NCI-H345 treated with DMSO at 0.1 percent for 48 hours (cell line): ENCODE data around the gene KIF6.
"Not testable (repeated sequence)": the region's sequence is repeated elsewhere in the genome, so short reads cannot be mapped to it uniquely, and the experiment has no call there.

Experiments used
- DNase-seq: peaks from one replicate; lab custom pipeline; 2025; ENCODE audit not compliant: unreplicated experiment; lab: John Stamatoyannopoulos, UW

Gene KIF6

GRCh38 chr6:39509831-39510230 lies 215.4 kb downstream of the KIF6 start:
- not testable (repeated sequence) for DNase-seq

- peak; percentile 10 for DNase-seq
Observed at GRCh38 chr6:39508515-39508914, 216.7 kb downstream of the KIF6 start.

- no peak for DNase-seq
Observed at GRCh38 chr6:39507331-39507998, 217.7 kb downstream of the KIF6 start.

DNA sequence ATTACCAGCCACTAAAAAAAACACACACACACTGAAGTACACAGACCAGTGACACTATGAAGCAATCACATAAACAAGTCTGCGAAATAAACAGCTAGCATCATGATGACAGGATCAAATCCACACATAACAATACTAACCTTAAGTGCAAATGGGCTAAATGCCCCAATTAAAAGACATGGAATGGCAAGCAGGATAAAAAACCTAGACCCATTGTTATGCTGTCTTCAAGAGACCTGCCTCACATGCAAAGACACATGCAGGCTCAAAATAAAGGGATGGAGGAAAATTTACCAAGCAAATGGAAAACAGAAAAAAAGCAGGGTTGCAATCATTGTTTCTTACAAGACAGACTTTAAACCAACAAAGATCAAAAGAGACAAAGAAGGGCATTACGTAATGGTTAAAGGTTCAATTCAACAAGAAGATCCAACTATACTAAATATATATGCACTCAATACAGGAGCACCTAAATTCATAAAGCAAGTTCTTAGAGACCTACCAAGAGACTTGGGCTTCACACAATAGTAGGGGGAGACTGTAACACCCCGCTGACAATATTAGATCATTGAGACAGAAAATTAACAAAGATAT lies 222.7 kb downstream of the KIF6 start:
- not testable (repeated sequence) for DNase-seq

GRCh38 chr6:39499053-39499452 lies 226.2 kb downstream of the KIF6 start:
- no peak for DNase-seq

DNA sequence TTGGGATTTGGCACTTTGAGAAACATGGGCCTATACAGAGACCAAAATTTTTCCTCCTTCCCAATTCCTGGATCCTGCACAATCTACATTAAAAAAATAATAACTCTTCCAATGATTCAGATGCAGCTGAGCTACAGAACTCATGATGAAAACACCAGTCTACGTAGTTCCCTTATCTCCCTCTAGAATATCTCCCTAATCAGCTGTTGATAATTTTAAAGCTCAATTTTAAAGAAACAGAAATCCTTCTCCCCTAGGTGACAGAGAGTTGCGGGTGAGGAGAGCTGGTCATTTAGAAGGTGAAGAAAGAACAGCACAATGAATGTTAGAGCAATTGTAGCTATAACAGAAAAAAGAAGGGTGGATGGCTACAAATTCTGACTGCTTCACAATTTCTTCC lies 227.1 kb downstream of the KIF6 start:
- no peak for DNase-seq

- no peak for DNase-seq
Observed at GRCh38 chr6:39496915-39497314, 228.3 kb downstream of the KIF6 start.

DNA sequence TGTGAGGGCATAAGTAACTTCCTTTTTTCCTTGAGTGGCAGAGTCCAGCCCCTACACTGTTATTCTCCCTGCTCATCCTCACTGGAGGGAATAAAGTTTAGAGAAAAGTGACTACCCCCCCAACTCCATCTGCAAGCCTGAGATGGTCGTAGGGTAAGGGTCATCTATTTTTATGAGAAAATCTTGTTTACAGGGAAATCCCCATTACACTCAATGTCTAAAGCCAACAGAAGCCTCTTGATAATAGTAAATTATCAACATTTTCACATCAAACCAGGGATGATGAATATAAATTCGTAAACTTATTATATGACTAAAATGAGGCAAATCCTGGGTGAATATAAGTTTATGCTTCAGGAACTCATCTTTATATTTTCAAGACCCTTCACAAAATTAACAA lies 228.8 kb downstream of the KIF6 start:
- DNase-seq = no peak

- no peak for DNase-seq
Observed at GRCh38 chr6:39495640-39496039, 229.6 kb downstream of the KIF6 start.

DNA sequence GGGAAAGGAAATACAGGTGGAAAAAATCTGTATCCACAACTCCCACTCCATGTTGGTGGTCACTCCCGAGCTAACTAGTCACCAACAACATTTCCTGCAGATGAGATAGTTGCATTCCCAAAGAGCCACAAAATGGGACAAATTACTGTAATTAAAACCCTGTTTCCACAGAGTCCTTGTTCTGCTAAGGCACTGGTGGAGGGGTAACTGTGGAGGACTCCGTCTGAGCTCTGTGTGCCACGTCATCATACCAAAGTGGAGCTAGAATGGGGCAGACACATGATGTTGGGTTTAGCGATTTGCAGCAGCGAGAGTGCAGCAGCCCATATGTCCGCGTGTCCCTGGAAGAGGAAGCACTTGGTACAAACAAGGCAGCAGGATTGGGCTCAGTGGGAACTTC lies 230.2 kb downstream of the KIF6 start:
- no peak for DNase-seq

DNA sequence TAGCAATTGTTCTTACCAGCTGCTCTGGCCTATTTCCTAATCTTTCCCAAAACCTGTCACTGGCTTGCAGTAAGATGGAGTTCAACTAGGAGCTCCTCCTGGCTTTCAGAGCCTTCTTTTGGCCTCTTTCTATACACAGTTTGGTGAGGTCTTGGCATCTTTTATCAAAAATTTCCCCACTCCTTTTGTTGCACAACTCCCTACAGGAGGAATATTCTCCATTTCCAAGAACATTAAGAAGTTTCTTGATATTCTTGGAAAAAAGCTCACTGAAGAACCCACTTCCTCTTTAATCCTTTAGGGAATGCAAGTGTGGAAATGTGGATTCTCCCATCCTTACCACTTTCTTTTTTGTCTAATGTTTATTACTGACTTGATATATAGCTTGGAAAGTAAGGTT lies 231.4 kb downstream of the KIF6 start:
- no peak for DNase-seq

DNA sequence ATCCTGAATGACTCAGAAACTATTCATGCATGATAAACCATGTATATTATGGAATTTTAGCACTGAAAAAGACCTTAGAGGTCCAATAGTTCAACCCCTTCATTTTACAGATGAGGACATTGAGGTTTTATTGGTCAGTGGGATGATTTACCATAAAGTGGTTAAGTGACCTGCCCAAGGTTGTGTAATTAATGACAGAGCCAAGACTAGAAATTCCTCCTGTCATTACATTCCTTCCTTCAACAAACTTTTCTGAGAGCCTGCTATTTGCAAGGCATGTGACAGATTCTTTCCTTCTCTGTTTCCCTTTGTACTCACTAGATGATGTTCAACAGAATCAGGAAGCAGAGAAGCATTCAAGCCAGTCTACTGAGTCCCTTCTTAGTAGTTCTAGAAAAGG lies 232.0 kb downstream of the KIF6 start:
- no peak for DNase-seq

GRCh38 chr6:39490108-39490507 lies 235.1 kb downstream of the KIF6 start:
- DNase-seq = no peak

- no peak for DNase-seq
Observed at GRCh38 chr6:39488255-39488879, 236.8 kb downstream of the KIF6 start.

GRCh38 chr6:39484276-39484675 lies 240.9 kb downstream of the KIF6 start:
- DNase-seq = no peak

GRCh38 chr6:39479819-39480218 lies 245.4 kb downstream of the KIF6 start:
- not testable (repeated sequence) for DNase-seq

DNA sequence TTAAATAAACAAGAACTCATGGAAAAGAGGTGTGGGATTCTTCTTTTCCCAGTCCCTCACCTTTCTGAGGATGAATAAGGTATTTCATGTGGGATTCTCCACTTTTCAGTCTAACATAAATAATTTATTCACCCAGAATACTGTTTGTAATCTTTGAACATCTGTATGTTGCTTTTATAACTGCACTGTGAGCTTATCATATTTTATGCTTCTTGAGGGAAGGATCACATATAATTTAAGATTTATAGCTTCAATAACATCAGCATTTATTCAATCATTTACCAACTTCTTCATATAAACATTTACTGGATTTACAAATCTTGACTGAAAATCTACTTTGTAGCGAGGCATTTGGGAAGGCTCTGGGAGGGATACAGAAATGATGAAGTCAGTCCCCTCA lies 248.5 kb downstream of the KIF6 start:
- no peak for DNase-seq

DNA sequence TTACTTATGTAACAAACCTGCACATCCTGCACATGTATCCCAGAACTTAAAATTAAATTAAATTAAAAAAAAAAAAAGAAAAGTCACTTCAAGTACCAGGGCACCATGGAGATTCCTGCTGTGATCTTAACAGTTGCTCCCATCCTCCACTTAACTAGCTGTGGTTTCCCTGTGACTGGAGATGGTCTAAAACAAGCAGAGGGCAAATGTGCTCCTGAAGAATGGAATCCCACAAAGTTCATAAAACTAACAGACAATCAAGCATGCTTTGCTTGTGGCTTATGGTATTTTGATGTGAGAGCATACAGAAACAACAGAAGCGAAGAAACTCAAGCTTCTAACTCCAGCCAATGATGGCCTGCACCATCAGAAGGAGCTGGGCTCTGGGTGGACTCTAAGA lies 249.1 kb downstream of the KIF6 start:
- DNase-seq = no peak

- no peak for DNase-seq
Observed at GRCh38 chr6:39471954-39472659, 253.1 kb downstream of the KIF6 start.

DNA sequence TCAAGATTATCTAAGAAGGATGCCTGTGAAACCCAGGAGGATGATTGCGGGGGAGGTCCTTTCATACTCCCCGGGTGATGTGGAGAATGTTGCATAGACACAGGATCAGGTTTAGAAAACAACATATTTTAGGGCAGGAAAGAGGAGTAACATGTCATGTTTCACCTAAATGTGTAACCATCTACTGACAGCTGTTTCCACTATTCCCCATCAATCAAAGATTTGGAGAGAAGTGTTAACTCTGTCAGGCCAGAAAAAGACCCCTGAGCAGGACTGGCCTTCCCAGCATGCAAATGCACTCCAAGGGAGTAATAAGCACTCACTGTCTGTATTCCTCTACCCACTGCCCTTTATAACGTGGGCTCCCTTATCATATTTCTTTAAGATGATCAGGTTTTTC lies 254.7 kb downstream of the KIF6 start:
- DNase-seq = no peak

- DNase-seq = no peak
Observed at GRCh38 chr6:39468385-39468784, 256.8 kb downstream of the KIF6 start.

DNA sequence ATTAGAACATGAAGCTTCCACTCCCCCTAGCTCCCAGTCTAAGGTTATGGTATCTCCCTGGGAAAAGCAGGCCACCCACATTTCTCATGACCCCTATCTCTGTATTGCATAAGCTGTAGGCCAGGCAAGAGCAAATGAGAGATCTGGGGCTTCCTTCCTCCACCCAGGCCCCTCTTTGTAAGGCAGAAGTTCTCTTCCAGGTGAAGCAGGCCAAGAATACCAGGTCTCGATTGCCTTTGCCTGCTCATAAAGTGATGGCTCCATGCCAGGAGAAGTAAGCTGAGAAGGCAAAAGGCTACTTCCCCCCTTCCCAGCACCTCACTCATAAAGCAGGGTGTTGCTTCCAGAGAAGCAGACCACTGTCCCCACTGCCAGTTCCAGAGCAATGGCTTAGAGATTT lies 258.6 kb downstream of the KIF6 start:
- DNase-seq = no peak
